Testis (tissue), 2 donors: Measurements from ENCODE around the gene TMEM141.

Experiments
- POLR2A ChIP-seq: fragments of 450-650 bp; IDR thresholded peaks from one replicate; pipeline ENCODE4 v1.6.1; 2017; ENCODE audit warnings: antibody characterized with exemption, mild to moderate bottlenecking, moderate library complexity
- TF ChIP-seq, protein P1 (sequence below), 3 experiments: fragments of 450-650 bp in 2 of 3; fragments of 200-600 bp in 1 of 3; sonication (generic) in 1 of 3; IDR thresholded peaks; one replicate each; pipeline ENCODE4 v1.5.1; 2016 to 2019; ENCODE audit warnings: antibody characterized with exemption in 3 of 3, mild to moderate bottlenecking in 2 of 3, moderate library complexity in 1 of 3

DNA sequence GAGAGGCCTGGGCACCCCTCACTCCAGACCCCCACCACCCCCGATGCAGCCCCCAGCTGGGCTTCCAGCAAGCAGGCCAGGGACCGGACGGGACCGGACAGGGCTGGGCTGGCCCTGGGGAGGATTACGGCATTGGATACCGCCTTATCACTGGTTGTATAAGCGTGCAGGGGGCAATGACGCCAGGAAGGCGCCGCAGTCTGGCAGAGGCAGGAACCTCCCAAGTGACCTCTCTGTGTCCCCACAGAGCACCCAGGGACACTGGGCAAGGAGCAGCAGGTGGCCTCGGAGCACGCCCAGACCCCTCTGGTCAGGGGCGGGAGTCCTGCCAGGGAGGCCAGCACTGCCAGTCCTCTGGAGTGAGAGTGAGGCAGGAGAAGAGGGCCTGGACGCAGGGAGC is 26.1 kb upstream of the TMEM141 start:
- TF ChIP-seq, protein P1, sequence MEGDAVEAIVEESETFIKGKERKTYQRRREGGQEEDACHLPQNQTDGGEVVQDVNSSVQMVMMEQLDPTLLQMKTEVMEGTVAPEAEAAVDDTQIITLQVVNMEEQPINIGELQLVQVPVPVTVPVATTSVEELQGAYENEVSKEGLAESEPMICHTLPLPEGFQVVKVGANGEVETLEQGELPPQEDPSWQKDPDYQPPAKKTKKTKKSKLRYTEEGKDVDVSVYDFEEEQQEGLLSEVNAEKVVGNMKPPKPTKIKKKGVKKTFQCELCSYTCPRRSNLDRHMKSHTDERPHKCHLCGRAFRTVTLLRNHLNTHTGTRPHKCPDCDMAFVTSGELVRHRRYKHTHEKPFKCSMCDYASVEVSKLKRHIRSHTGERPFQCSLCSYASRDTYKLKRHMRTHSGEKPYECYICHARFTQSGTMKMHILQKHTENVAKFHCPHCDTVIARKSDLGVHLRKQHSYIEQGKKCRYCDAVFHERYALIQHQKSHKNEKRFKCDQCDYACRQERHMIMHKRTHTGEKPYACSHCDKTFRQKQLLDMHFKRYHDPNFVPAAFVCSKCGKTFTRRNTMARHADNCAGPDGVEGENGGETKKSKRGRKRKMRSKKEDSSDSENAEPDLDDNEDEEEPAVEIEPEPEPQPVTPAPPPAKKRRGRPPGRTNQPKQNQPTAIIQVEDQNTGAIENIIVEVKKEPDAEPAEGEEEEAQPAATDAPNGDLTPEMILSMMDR (IDR thresholded peaks at IDR 0.05): no peak
- TF ChIP-seq POLR2A: no peak
